ENCODE data around the gene ADAM12.

DNA sequence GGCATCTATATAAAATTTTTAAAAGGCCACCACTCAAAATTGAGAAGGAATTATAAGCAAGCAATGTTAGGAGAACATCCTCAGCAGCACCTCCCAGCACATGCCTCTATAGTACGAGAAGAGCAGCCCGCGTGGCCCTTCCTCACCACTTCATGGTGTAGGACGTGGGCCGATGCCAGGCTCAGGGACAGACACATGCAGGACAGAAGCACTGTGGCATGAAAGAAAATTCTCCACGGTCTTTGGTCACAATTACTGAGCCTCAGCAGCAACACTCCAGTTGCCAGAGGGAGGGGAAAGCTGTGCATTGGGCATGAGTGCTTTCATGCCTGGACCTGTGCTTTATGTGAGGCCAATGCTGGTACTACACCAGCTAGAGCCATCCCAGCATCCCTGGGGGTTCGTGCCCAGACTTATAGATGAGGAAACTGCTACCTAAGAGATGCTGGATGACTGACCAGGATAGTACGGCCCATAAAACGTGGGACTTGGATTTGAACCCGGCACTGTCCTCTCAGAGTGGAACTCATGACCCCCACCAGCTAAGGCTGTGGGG is 164.7 kb downstream of the ADAM12 start:
- TF ChIP-seq POLR2A (IDR thresholded peaks at IDR 0.05; ENCODE audit: low read depth, low read length) (no peak), POLR2AphosphoS5 (IDR thresholded peaks at IDR 0.05; ENCODE audit: low read depth, low read length) (no peak), TAF1 (IDR thresholded peaks at IDR 0.05; ENCODE audit: borderline replicate concordance, low read depth, low read length) (no peak)
